GM21786 (cell line): ENCODE data around the gene UIMC1.

Experiments used
- ATAC-seq: cut with Tn5 transposase; IDR thresholded peaks from one replicate; pipeline ENCODE4 v1.9.1; 2021; ENCODE audit not compliant: unreplicated experiment

The UIMC1 gene

GRCh38 chr5:176904276-176904675 lies 102.3 kb downstream of the UIMC1 start:
- ATAC-seq: no peak

GRCh38 chr5:176902911-176903664 lies 103.5 kb downstream of the UIMC1 start:
- ATAC-seq: no peak

GRCh38 chr5:176902102-176902814 lies 104.3 kb downstream of the UIMC1 start:
- peak; percentile 7 for ATAC-seq

- ATAC-seq: peak; percentile 67
Measured at GRCh38 chr5:176901260-176902101, 105.1 kb downstream of the UIMC1 start.

- ATAC-seq: no peak
Measured at GRCh38 chr5:176900780-176901204, 105.8 kb downstream of the UIMC1 start.

GRCh38 chr5:176899946-176900779 lies 106.4 kb downstream of the UIMC1 start:
- no peak for ATAC-seq

GRCh38 chr5:176899296-176899891 lies 107.2 kb downstream of the UIMC1 start, which contains the start of gene HK3:
TSS of gene HK3 (minus strand) at chr5:176899346. CDS start at chr5:176896159, 3,187 bp downstream.
- ATAC-seq: no peak

GRCh38 chr5:176897263-176897662 lies 109.3 kb downstream of the UIMC1 start:
- ATAC-seq: no peak

- no peak for ATAC-seq
Measured at GRCh38 chr5:176895831-176896230, 110.7 kb downstream of the UIMC1 start.

GRCh38 chr5:176894298-176894697 lies 112.3 kb downstream of the UIMC1 start:
- ATAC-seq: no peak

GRCh38 chr5:176892663-176893062 lies 113.9 kb downstream of the UIMC1 start:
- ATAC-seq: no peak

- no peak for ATAC-seq
Measured at GRCh38 chr5:176891331-176891958, 115.1 kb downstream of the UIMC1 start.

GRCh38 chr5:176890455-176891330 lies 115.9 kb downstream of the UIMC1 start:
- no peak for ATAC-seq

- ATAC-seq: no peak
Measured at GRCh38 chr5:176889321-176890280, 117.0 kb downstream of the UIMC1 start.

- ATAC-seq: no peak
Measured at GRCh38 chr5:176888865-176889165, 117.8 kb downstream of the UIMC1 start.

- ATAC-seq: no peak
Measured at GRCh38 chr5:176888016-176888864, 118.3 kb downstream of the UIMC1 start.
